Retina (tissue), 1 donor: Measurements from ENCODE around the gene ACKR2.
"Not testable (repeated sequence)": the region's sequence is repeated elsewhere in the genome, so short reads cannot be mapped to it uniquely, and the experiment has no call there.

Experiments
- DNase-seq: peaks from one replicate; pipeline ENCODE4 v3.0.0-alpha.2; 2016

ACKR2 gene

GRCh38 chr3:42801784-42802183 lies 7.5 kb upstream of the ACKR2 start:
- no peak for DNase-seq

- DNase-seq, result no peak
These were observed 6.3 kb upstream of the ACKR2 start for GRCh38 chr3:42802876-42803413.

- DNase-seq, result peak; percentile 88
These were observed 5.7 kb upstream of the ACKR2 start for GRCh38 chr3:42803414-42804105.

- DNase-seq, result peak; percentile 96
These were observed 5.0 kb upstream of the ACKR2 start, which contains the start of gene HIGD1A for GRCh38 chr3:42804106-42804830. Gene HIGD1A, minus strand, starts transcription at chr3:42804490. Its CDS starts 10,237 bp downstream, at chr3:42794253.

- no peak for DNase-seq
These were observed 4.5 kb upstream of the ACKR2 start for GRCh38 chr3:42804831-42805132.

- peak; percentile 60 for DNase-seq
These were observed 4.0 kb upstream of the ACKR2 start for GRCh38 chr3:42805141-42805821.

- DNase-seq, result no peak
These were observed 1.3 kb upstream of the ACKR2 start for GRCh38 chr3:42807929-42808328.

- DNase-seq, result not testable (repeated sequence)
These were observed 1.5 kb downstream of the ACKR2 start for GRCh38 chr3:42810706-42811105.

GRCh38 chr3:42811118-42811883 lies 2.1 kb downstream of the ACKR2 start:
- not testable (repeated sequence) for DNase-seq

- DNase-seq, result no peak
These were observed 5.0 kb downstream of the ACKR2 start for GRCh38 chr3:42814246-42814645.

- DNase-seq, result peak; percentile 13
These were observed 5.8 kb downstream of the ACKR2 start for GRCh38 chr3:42814914-42815507.

- no peak for DNase-seq
These were observed 6.6 kb downstream of the ACKR2 start for GRCh38 chr3:42815826-42816225.

- DNase-seq, result no peak
These were observed 10.2 kb downstream of the ACKR2 start for GRCh38 chr3:42819351-42819965.

- DNase-seq, result no peak
These were observed 11.5 kb downstream of the ACKR2 start for GRCh38 chr3:42820746-42821051.

GRCh38 chr3:42822828-42823227 lies 13.6 kb downstream of the ACKR2 start:
- DNase-seq, result no peak

- DNase-seq, result no peak
These were observed 14.1 kb downstream of the ACKR2 start for GRCh38 chr3:42823351-42823750.

GRCh38 chr3:42826141-42826540 lies 16.9 kb downstream of the ACKR2 start:
- DNase-seq, result no peak

GRCh38 chr3:42827023-42827422 lies 17.8 kb downstream of the ACKR2 start:
- no peak for DNase-seq

- DNase-seq, result no peak
These were observed 18.4 kb downstream of the ACKR2 start for GRCh38 chr3:42827654-42828053.

- DNase-seq, result no peak
These were observed 19.9 kb downstream of the ACKR2 start for GRCh38 chr3:42829083-42829627.

- no peak for DNase-seq
These were observed 20.6 kb downstream of the ACKR2 start for GRCh38 chr3:42829628-42830436.
